ENCODE data around the gene BHLHE41. TPM values are rescaled to one million over a fixed set of nuclear protein-coding genes. Genes with fewer than 3 reads are reported as not detected.

The BHLHE41 gene
- total RNA-seq, 1 experiment from 2014 or later: 4.3 TPM

- DNase-seq (ENCODE audit: low spot score): peak; percentile 75
- TF ChIP-seq CTCF (conservative IDR thresholded peaks at IDR 0.05; ENCODE audit: low read depth, low read length) (peak; percentile 50), EZH2 (IDR thresholded peaks at IDR 0.05; ENCODE audit: borderline replicate concordance, low read depth, low read length, poor library complexity, severe bottlenecking) (peak; percentile 21)
- no peaks in the 10 kb centered on the region for H3K9me3 ChIP-seq (ENCODE audit: low read depth, low read length, poor library complexity, severe bottlenecking)
- intact Hi-C loops (cut with micrococcal nuclease; ENCODE audit: unreplicated experiment): loop anchor here (2.0 to 10.0 kb wide), 5 partner anchors 74 to 578 kb away; partner anchors contain the start of gene SSPN
- BruUV-seq (replicated peaks): no TSS peak
- peaks cover 15% of the 10 kb centered on the region for H3K4me1 ChIP-seq (ENCODE audit: insufficient read depth, low read length, poor library complexity, severe bottlenecking)
- H3K27ac ChIP-seq (ENCODE audit: low read depth, low read length, poor library complexity, severe bottlenecking): no peak overlapping the region
- H3K4me3 ChIP-seq (ENCODE audit: low read depth, low read length, poor library complexity, severe bottlenecking): peak overlapping the region; percentile 52
- H3K36me3 ChIP-seq (ENCODE audit: insufficient read depth, low read length, poor library complexity, severe bottlenecking): no peaks in the 10 kb centered on the region
- POLR2A ChIA-PET (ENCODE audit: low non-redundant PET): interaction anchor here (0.7 kb wide), 1 partner anchor 756 kb away, joined by 3 read pairs; no protein-coding TSS in a partner anchor
- CTCF ChIA-PET: interaction anchor here (0.7 to 1.5 kb wide), 5 partner anchors 10 to 579 kb away, joined by 3 to 5 read pairs (median 3); no protein-coding TSS in a partner anchor
- H3K27me3 ChIP-seq (replicated peaks; ENCODE audit: insufficient read depth, low read depth, low read length, poor library complexity): peaks cover 42% of the 10 kb centered on the region
Measured at GRCh38 chr12:26122681-26123481, 2.0 kb downstream of the BHLHE41 start.

GRCh38 chr12:26122061-26122680 is 2.7 kb downstream of the BHLHE41 start:
- POLR2A ChIA-PET (ENCODE audit: low non-redundant PET): interaction anchor here (0.7 kb wide), 1 partner anchor 757 kb away, joined by 3 read pairs; no protein-coding TSS in a partner anchor
- TF ChIP-seq CTCF (conservative IDR thresholded peaks at IDR 0.05; ENCODE audit: low read depth, low read length) (no peak), EZH2 (IDR thresholded peaks at IDR 0.05; ENCODE audit: borderline replicate concordance, low read depth, low read length, poor library complexity, severe bottlenecking) (no peak)

GRCh38 chr12:26121323-26122060 is 3.3 kb downstream of the BHLHE41 start:
- ChIA-PET POLR2A (ENCODE audit: low non-redundant PET) (no interaction called here), CTCF (interaction anchor here (0.6 to 1.5 kb wide), 3 partner anchors 9 to 570 kb away, joined by 3 to 17 read pairs (median 3); no protein-coding TSS in a partner anchor)
- H3K4me3 ChIP-seq (ENCODE audit: low read depth, low read length, poor library complexity, severe bottlenecking): peak overlapping the region; percentile 52
- H3K27me3 ChIP-seq (replicated peaks; ENCODE audit: insufficient read depth, low read depth, low read length, poor library complexity): peaks cover 28% of the 10 kb centered on the region
- no TSS peak for BruUV-seq (replicated peaks)
- H3K9me3 ChIP-seq (ENCODE audit: low read depth, low read length, poor library complexity, severe bottlenecking): no peaks in the 10 kb centered on the region
- DNase-seq (ENCODE audit: low spot score): no peak
- H3K4me1 ChIP-seq (ENCODE audit: insufficient read depth, low read length, poor library complexity, severe bottlenecking): peaks cover 18% of the 10 kb centered on the region
- no peaks in the 10 kb centered on the region for H3K36me3 ChIP-seq (ENCODE audit: insufficient read depth, low read length, poor library complexity, severe bottlenecking)
- intact Hi-C loops (cut with micrococcal nuclease; ENCODE audit: unreplicated experiment): loop anchor here (2.0 to 10.0 kb wide), 5 partner anchors 76 to 579 kb away; partner anchors contain the start of gene SSPN
- TF ChIP-seq EZH2 (IDR thresholded peaks at IDR 0.05; ENCODE audit: borderline replicate concordance, low read depth, low read length, poor library complexity, severe bottlenecking) (no peak), CTCF (conservative IDR thresholded peaks at IDR 0.05; ENCODE audit: low read depth, low read length) (no peak)
- H3K27ac ChIP-seq (ENCODE audit: low read depth, low read length, poor library complexity, severe bottlenecking): no peak overlapping the region

More at GRCh38 chr12:26122061-26122680, 2.7 kb downstream of the BHLHE41 start:
- Histone ChIP-seq H3K27me3 (replicated peaks; ENCODE audit: insufficient read depth, low read depth, low read length, poor library complexity) (peaks cover 35% of the 10 kb centered on the region), H3K36me3 (ENCODE audit: insufficient read depth, low read length, poor library complexity, severe bottlenecking) (no peaks in the 10 kb centered on the region), H3K27ac (ENCODE audit: low read depth, low read length, poor library complexity, severe bottlenecking) (no peak overlapping the region), H3K4me3 (ENCODE audit: low read depth, low read length, poor library complexity, severe bottlenecking) (peak overlapping the region; percentile 52), H3K4me1 (ENCODE audit: insufficient read depth, low read length, poor library complexity, severe bottlenecking) (peaks cover 15% of the 10 kb centered on the region), H3K9me3 (ENCODE audit: low read depth, low read length, poor library complexity, severe bottlenecking) (no peaks in the 10 kb centered on the region)
- CTCF ChIA-PET: interaction anchor here (0.7 to 1.5 kb wide), 5 partner anchors 9 to 579 kb away, joined by 3 to 5 read pairs (median 3); no protein-coding TSS in a partner anchor
- BruUV-seq (replicated peaks): no TSS peak
- intact Hi-C loops (cut with micrococcal nuclease; ENCODE audit: unreplicated experiment): loop anchor here (2.0 to 10.0 kb wide), 5 partner anchors 75 to 579 kb away; partner anchors contain the start of gene SSPN
- DNase-seq (ENCODE audit: low spot score): peak; percentile 29

Measured in A673 (cell line).